GM21619 (cell line): ENCODE measurements around the gene ZMYND19.
"Not testable (repeated sequence)": the region's sequence is repeated elsewhere in the genome, so short reads cannot be mapped to it uniquely, and the experiment has no call there.

ENCODE experiments used
- ATAC-seq: cut with Tn5 transposase; IDR thresholded peaks from one replicate; pipeline ENCODE4 v1.9.1; 2021; ENCODE audit not compliant: unreplicated experiment

ZMYND19 gene

GRCh38 chr9:137534256-137535119 lies 55.8 kb downstream of the ZMYND19 start:
- ATAC-seq: no peak

GRCh38 chr9:137532891-137533468 lies 57.3 kb downstream of the ZMYND19 start:
- not testable (repeated sequence) for ATAC-seq
